Naive B cell (primary cell): ENCODE results near the gene ZNF408. TPM values are rescaled to one million over a fixed set of nuclear protein-coding genes. Genes with fewer than 3 reads are reported as not detected.

Experiments
- ATAC-seq, 2 donors: fragments of 150-1000 bp; cut with Tn5 transposase; 2 replicates each; pipeline ENCODE4 v1.10.0; 2021; ENCODE audit warnings: low read depth in 2 of 2, mild to moderate bottlenecking in 2 of 2, moderate library complexity in 2 of 2
- DNase-seq: peaks from one replicate; pipeline ENCODE4 v3.0.0; 2022
- H3K27ac Mint-ChIP-seq, 6 donors: one replicate each; pipeline ENCODE4 v1.8.0; 2020 to 2022; ENCODE audit warnings: mild to moderate bottlenecking in 6 of 6, mixed read lengths in 6 of 6, moderate library complexity in 5 of 6, inconsistent platforms in 2 of 6
- H3K27me3 Mint-ChIP-seq, 3 donors: one replicate each; pipeline ENCODE4 v1.8.0; 2021 to 2022; ENCODE audit warnings: mixed read lengths in 3 of 3, mild to moderate bottlenecking in 1 of 3
- H3K36me3 Mint-ChIP-seq, 2 donors: one replicate each; pipeline ENCODE4 v1.8.0; 2020 to 2022; ENCODE audit warnings: mixed read lengths in 2 of 2, inconsistent platforms in 1 of 2, mild to moderate bottlenecking in 1 of 2
- H3K4me1 Mint-ChIP-seq, 3 donors: one replicate each; pipeline ENCODE4 v1.8.0; 2020 to 2022; ENCODE audit warnings: mixed read lengths in 3 of 3, inconsistent platforms in 1 of 3, mild to moderate bottlenecking in 1 of 3, moderate library complexity in 1 of 3
- H3K4me3 Mint-ChIP-seq, 8 donors: one replicate each; pipeline ENCODE4 v1.8.0; 2020 to 2022; ENCODE audit warnings: mild to moderate bottlenecking in 8 of 8, mixed read lengths in 8 of 8, moderate library complexity in 8 of 8, inconsistent platforms in 2 of 8
- H3K9me3 Mint-ChIP-seq, 7 donors: one replicate each; pipeline ENCODE4 v1.8.0; 2020 to 2022; ENCODE audit warnings: mixed read lengths in 7 of 7, mild to moderate bottlenecking in 5 of 7, inconsistent platforms in 2 of 7, moderate library complexity in 1 of 7
- polyA plus RNA-seq, 6 donors: library from polyadenylated mRNA; unstranded; fragments of 300-500 nt; fragmentation: Illumina TruSeq; gene quantifications; one replicate each; pipeline ENCODE4 v1.2.3, GENCODE V29; 2021; ENCODE audit warnings: low read depth in 6 of 6

The ZNF408 gene
- polyA plus RNA-seq, 6 donors from 2014 or later, result 6.2 to 13.8 (median 11.3) TPM

- Mint-ChIP-seq H3K27me3 (no peaks in the 10 kb centered on the region), H3K4me1 (no peaks in the 10 kb centered on the region), H3K9me3 (no peaks in the 10 kb centered on the region), H3K4me3 (peak overlapping the region in 1 of 8 donors; percentile 15), H3K36me3 (no peaks in the 10 kb centered on the region), H3K27ac (peak overlapping the region in 1 of 6 donors; percentile 65)
- ATAC-seq, result no peak
- no peak for DNase-seq
Observed at GRCh38 chr11:46729110-46730027, 28.5 kb downstream of the ZNF408 start.

GRCh38 chr11:46731545-46731944, 30.7 kb downstream of the ZNF408 start:
- Mint-ChIP-seq H3K4me1 (no peaks in the 10 kb centered on the region), H3K36me3 (no peaks in the 10 kb centered on the region)
- no peak for ATAC-seq

GRCh38 chr11:46733234-46733633, 32.4 kb downstream of the ZNF408 start:
- peak overlapping the region in 1 of 6 donors; percentile 24 for H3K27ac Mint-ChIP-seq
- H3K9me3 Mint-ChIP-seq, result no peaks in the 10 kb centered on the region

More at GRCh38 chr11:46731545-46731944, 30.7 kb downstream of the ZNF408 start:
- H3K4me3 Mint-ChIP-seq, result peak overlapping the region in 1 of 8 donors; percentile 1
- no peak for DNase-seq
- no peak overlapping the region for H3K27ac Mint-ChIP-seq
- no peaks in the 10 kb centered on the region for H3K27me3 Mint-ChIP-seq
- H3K9me3 Mint-ChIP-seq, result no peaks in the 10 kb centered on the region

GRCh38 chr11:46736146-46736545, 35.3 kb downstream of the ZNF408 start:
- no peaks in the 10 kb centered on the region for H3K9me3 Mint-ChIP-seq
- no peaks in the 10 kb centered on the region for H3K36me3 Mint-ChIP-seq
- H3K27me3 Mint-ChIP-seq, result no peaks in the 10 kb centered on the region
- no peak overlapping the region for H3K4me3 Mint-ChIP-seq
- ATAC-seq (no peak), DNase-seq (no peak)
- H3K4me1 Mint-ChIP-seq, result no peaks in the 10 kb centered on the region
- peak overlapping the region in 1 of 6 donors; percentile 61 for H3K27ac Mint-ChIP-seq

More at GRCh38 chr11:46733234-46733633, 32.4 kb downstream of the ZNF408 start:
- no peak for DNase-seq
- H3K4me1 Mint-ChIP-seq, result no peaks in the 10 kb centered on the region
- ATAC-seq, result no peak
- no peaks in the 10 kb centered on the region for H3K27me3 Mint-ChIP-seq
- no peak overlapping the region for H3K4me3 Mint-ChIP-seq
- H3K36me3 Mint-ChIP-seq, result no peaks in the 10 kb centered on the region

- no peak for DNase-seq
- Mint-ChIP-seq H3K9me3 (no peaks in the 10 kb centered on the region), H3K4me3 (no peak overlapping the region), H3K27ac (peak overlapping the region in 1 of 6 donors; percentile 61), H3K4me1 (no peaks in the 10 kb centered on the region), H3K27me3 (no peaks in the 10 kb centered on the region), H3K36me3 (peaks cover 0 to 4% of the 10 kb centered on the region in 2 donors)
- ATAC-seq, result no peak
Observed at GRCh38 chr11:46736615-46737014, 35.8 kb downstream of the ZNF408 start.

GRCh38 chr11:46737699-46738098, 36.9 kb downstream of the ZNF408 start:
- peaks cover 5 to 10% of the 10 kb centered on the region in 2 donors for H3K36me3 Mint-ChIP-seq
- H3K9me3 Mint-ChIP-seq, result no peaks in the 10 kb centered on the region
- H3K27ac Mint-ChIP-seq, result no peak overlapping the region
- no peaks in the 10 kb centered on the region for H3K27me3 Mint-ChIP-seq
- no peaks in the 10 kb centered on the region for H3K4me1 Mint-ChIP-seq
- ATAC-seq, result no peak
- H3K4me3 Mint-ChIP-seq, result no peak overlapping the region
- no peak for DNase-seq

- H3K27ac Mint-ChIP-seq, result peak overlapping the region in 2 of 6 donors; percentile 26 to 49
- no peaks in the 10 kb centered on the region for H3K9me3 Mint-ChIP-seq
- no peak overlapping the region for H3K4me3 Mint-ChIP-seq
Observed at GRCh38 chr11:46738887-46739286, 38.1 kb downstream of the ZNF408 start.

GRCh38 chr11:46741600-46742484, 41.0 kb downstream of the ZNF408 start:
- no peak for ATAC-seq
- Mint-ChIP-seq H3K4me1 (no peaks in the 10 kb centered on the region), H3K27me3 (no peaks in the 10 kb centered on the region), H3K9me3 (no peaks in the 10 kb centered on the region), H3K4me3 (no peak overlapping the region), H3K27ac (peak overlapping the region in 2 of 6 donors; percentile 23 to 88), H3K36me3 (peaks cover 20 to 21% of the 10 kb centered on the region in 2 donors)
- no peak for DNase-seq

More at GRCh38 chr11:46738887-46739286, 38.1 kb downstream of the ZNF408 start:
- Mint-ChIP-seq H3K27me3 (no peaks in the 10 kb centered on the region), H3K4me1 (no peaks in the 10 kb centered on the region), H3K36me3 (peaks cover 17% of the 10 kb centered on the region in 2 donors)
- no peak for DNase-seq
- no peak for ATAC-seq

GRCh38 chr11:46743043-46743442, 42.2 kb downstream of the ZNF408 start:
- H3K4me1 Mint-ChIP-seq, result peaks cover 0 to 1% (median 0%) of the 10 kb centered on the region in 3 donors
- H3K36me3 Mint-ChIP-seq, result peaks cover 22 to 25% of the 10 kb centered on the region in 2 donors
- peak overlapping the region in 2 of 6 donors; percentile 53 to 64 for H3K27ac Mint-ChIP-seq
- H3K27me3 Mint-ChIP-seq, result no peaks in the 10 kb centered on the region
- ATAC-seq, result no peak
- DNase-seq, result no peak
- no peaks in the 10 kb centered on the region for H3K9me3 Mint-ChIP-seq
- no peak overlapping the region for H3K4me3 Mint-ChIP-seq

- DNase-seq, result no peak
- no peak overlapping the region for H3K4me3 Mint-ChIP-seq
- H3K4me1 Mint-ChIP-seq, result peaks cover 0 to 4% (median 0%) of the 10 kb centered on the region in 3 donors
- H3K27me3 Mint-ChIP-seq, result no peaks in the 10 kb centered on the region
- no peaks in the 10 kb centered on the region for H3K9me3 Mint-ChIP-seq
- no peak for ATAC-seq
- H3K27ac Mint-ChIP-seq, result peak overlapping the region in 2 of 6 donors; percentile 23 to 25
- H3K36me3 Mint-ChIP-seq, result peaks cover 25 to 30% of the 10 kb centered on the region in 2 donors
Observed at GRCh38 chr11:46743693-46744339, 43.0 kb downstream of the ZNF408 start.

- Mint-ChIP-seq H3K4me3 (no peak overlapping the region), H3K27ac (peak overlapping the region in 2 of 6 donors; percentile 22 to 41), H3K4me1 (peaks cover 0 to 4% (median 0%) of the 10 kb centered on the region in 3 donors), H3K27me3 (no peaks in the 10 kb centered on the region), H3K36me3 (peaks cover 27 to 42% of the 10 kb centered on the region in 2 donors), H3K9me3 (no peaks in the 10 kb centered on the region)
- ATAC-seq, result no peak
- DNase-seq, result no peak
Observed at GRCh38 chr11:46745328-46745727, 44.5 kb downstream of the ZNF408 start.

GRCh38 chr11:46745995-46746394, 45.2 kb downstream of the ZNF408 start:
- H3K27ac Mint-ChIP-seq, result no peak overlapping the region
- ATAC-seq, result no peak
- peaks cover 30 to 46% of the 10 kb centered on the region in 2 donors for H3K36me3 Mint-ChIP-seq
- no peak for DNase-seq
- H3K4me3 Mint-ChIP-seq, result no peak overlapping the region
- H3K27me3 Mint-ChIP-seq, result no peaks in the 10 kb centered on the region
- H3K9me3 Mint-ChIP-seq, result no peaks in the 10 kb centered on the region
- peaks cover 0 to 4% (median 0%) of the 10 kb centered on the region in 3 donors for H3K4me1 Mint-ChIP-seq

GRCh38 chr11:46747150-46747549, 46.3 kb downstream of the ZNF408 start:
- H3K4me3 Mint-ChIP-seq, result no peak overlapping the region
- peaks cover 23 to 54% of the 10 kb centered on the region in 2 donors for H3K36me3 Mint-ChIP-seq
- no peak for ATAC-seq
- H3K9me3 Mint-ChIP-seq, result no peaks in the 10 kb centered on the region
- no peaks in the 10 kb centered on the region for H3K27me3 Mint-ChIP-seq
- no peak for DNase-seq
- H3K27ac Mint-ChIP-seq, result no peak overlapping the region
- H3K4me1 Mint-ChIP-seq, result peaks cover 0 to 4% (median 0%) of the 10 kb centered on the region in 3 donors
